Skeletal muscle cell (primary cell): ENCODE results near the gene DYRK3.

ENCODE experiments used
- DNase-seq: peaks from one replicate; pipeline ENCODE4 v3.0.0-alpha.2; 2010; ENCODE audit warnings: low read depth
- H3K4me3 ChIP-seq: 2 replicates; pipeline ENCODE4 v1.5.1; 2011; ENCODE audit warnings: low read depth, mild to moderate bottlenecking, control low read depth, low read length, moderate library complexity

DYRK3 gene

GRCh38 chr1:206694171-206695124, 59.1 kb downstream of the DYRK3 start:
- no peak for DNase-seq
- H3K4me3 ChIP-seq: no peak overlapping the region

GRCh38 chr1:206695733-206696132, 60.4 kb downstream of the DYRK3 start:
- no peak overlapping the region for H3K4me3 ChIP-seq
- no peak for DNase-seq

GRCh38 chr1:206696812-206697585, 61.7 kb downstream of the DYRK3 start:
- H3K4me3 ChIP-seq: no peak overlapping the region
- no peak for DNase-seq

- no peak for DNase-seq
- no peak overlapping the region for H3K4me3 ChIP-seq
These were observed 62.7 kb downstream of the DYRK3 start for GRCh38 chr1:206698011-206698410.
